Measurements from ENCODE around the gene SLMAP.
A peak's percentile ranks its signal among the peaks of the same experiment; 100 is the strongest.

DNA sequence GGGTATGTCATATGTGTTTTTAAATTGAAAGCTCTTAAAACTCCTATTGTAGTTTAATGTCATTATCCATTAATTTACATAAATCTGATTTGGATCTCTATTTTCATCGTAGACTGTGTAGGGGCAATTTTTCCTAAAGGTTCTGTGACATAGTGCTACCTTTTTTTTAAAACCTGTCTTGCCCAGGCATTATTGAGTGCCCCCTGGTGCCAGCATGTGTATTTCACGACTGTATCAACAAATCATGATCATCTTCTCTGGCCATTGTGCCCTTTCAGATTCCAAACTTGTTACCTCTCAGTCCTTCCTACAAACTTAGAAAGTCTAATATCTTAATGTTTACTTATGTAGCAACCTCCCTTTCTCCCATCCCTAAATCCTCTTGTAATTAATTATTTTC, 154.9 kb downstream of the SLMAP start:
- TF ChIP-seq, protein P1, sequence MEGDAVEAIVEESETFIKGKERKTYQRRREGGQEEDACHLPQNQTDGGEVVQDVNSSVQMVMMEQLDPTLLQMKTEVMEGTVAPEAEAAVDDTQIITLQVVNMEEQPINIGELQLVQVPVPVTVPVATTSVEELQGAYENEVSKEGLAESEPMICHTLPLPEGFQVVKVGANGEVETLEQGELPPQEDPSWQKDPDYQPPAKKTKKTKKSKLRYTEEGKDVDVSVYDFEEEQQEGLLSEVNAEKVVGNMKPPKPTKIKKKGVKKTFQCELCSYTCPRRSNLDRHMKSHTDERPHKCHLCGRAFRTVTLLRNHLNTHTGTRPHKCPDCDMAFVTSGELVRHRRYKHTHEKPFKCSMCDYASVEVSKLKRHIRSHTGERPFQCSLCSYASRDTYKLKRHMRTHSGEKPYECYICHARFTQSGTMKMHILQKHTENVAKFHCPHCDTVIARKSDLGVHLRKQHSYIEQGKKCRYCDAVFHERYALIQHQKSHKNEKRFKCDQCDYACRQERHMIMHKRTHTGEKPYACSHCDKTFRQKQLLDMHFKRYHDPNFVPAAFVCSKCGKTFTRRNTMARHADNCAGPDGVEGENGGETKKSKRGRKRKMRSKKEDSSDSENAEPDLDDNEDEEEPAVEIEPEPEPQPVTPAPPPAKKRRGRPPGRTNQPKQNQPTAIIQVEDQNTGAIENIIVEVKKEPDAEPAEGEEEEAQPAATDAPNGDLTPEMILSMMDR (conservative IDR thresholded peaks at IDR 0.05; ENCODE audit: low read depth in 2 of 2) = peak; percentile 57 to 61
- TF ChIP-seq NANOG (IDR thresholded peaks at IDR 0.05; ENCODE audit: borderline replicate concordance) = no peak
- TF ChIP-seq CREB1 (CRISPR knock-in tag; IDR thresholded peaks at IDR 0.05; ENCODE audit: low read depth) = no peak
- no peak for TF ChIP-seq POLR2AphosphoS5 (IDR thresholded peaks at IDR 0.05; ENCODE audit: low read depth)
- no peak for TF ChIP-seq EZH2phosphoT487 (IDR thresholded peaks at IDR 0.05; ENCODE audit: unreplicated experiment)
- no peak for TF ChIP-seq EZH2 (IDR thresholded peaks at IDR 0.05; ENCODE audit: low read depth, unreplicated experiment)
- TF ChIP-seq, protein P2, sequence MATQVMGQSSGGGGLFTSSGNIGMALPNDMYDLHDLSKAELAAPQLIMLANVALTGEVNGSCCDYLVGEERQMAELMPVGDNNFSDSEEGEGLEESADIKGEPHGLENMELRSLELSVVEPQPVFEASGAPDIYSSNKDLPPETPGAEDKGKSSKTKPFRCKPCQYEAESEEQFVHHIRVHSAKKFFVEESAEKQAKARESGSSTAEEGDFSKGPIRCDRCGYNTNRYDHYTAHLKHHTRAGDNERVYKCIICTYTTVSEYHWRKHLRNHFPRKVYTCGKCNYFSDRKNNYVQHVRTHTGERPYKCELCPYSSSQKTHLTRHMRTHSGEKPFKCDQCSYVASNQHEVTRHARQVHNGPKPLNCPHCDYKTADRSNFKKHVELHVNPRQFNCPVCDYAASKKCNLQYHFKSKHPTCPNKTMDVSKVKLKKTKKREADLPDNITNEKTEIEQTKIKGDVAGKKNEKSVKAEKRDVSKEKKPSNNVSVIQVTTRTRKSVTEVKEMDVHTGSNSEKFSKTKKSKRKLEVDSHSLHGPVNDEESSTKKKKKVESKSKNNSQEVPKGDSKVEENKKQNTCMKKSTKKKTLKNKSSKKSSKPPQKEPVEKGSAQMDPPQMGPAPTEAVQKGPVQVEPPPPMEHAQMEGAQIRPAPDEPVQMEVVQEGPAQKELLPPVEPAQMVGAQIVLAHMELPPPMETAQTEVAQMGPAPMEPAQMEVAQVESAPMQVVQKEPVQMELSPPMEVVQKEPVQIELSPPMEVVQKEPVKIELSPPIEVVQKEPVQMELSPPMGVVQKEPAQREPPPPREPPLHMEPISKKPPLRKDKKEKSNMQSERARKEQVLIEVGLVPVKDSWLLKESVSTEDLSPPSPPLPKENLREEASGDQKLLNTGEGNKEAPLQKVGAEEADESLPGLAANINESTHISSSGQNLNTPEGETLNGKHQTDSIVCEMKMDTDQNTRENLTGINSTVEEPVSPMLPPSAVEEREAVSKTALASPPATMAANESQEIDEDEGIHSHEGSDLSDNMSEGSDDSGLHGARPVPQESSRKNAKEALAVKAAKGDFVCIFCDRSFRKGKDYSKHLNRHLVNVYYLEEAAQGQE (IDR thresholded peaks at IDR 0.05; ENCODE audit: unreplicated experiment) = no peak
